Endometrial microvascular endothelial cells (primary cell): ENCODE results near the gene ZDHHC19. TPM values are rescaled to one million over a fixed set of nuclear protein-coding genes. Genes with fewer than 3 reads are reported as not detected.

Experiments used
- in situ Hi-C: cut with HindIII; loops from 2 replicates; pipeline ENCODE4 v1.10.0; 2017; ENCODE audit warnings: low sequenced_read_pairs, low pct_unique_long_range_greater_than_20kb; ENCODE audit errors: inconsistent ontology term
- total RNA-seq: library from RNA; depleted of rRNA; stranded (reverse); fragments of >200 nt; gene quantifications from one replicate; pipeline ENCODE4 v1.2.3, GENCODE V29; 2015; ENCODE audit errors: inconsistent ontology term

Gene ZDHHC19
- total RNA-seq, 1 donor from 2014 or later = not detected

GRCh38 chr3:196163666-196164493 is 47.3 kb downstream of the ZDHHC19 start:
- in situ Hi-C loops = no loop called here

- in situ Hi-C loops = no loop called here
Measured at GRCh38 chr3:196163212-196163611, 48.0 kb downstream of the ZDHHC19 start.

- in situ Hi-C loops = no loop called here
Measured at GRCh38 chr3:196162679-196163078, 48.5 kb downstream of the ZDHHC19 start.

- in situ Hi-C loops = no loop called here
Measured at GRCh38 chr3:196159952-196160804, 51.0 kb downstream of the ZDHHC19 start.

GRCh38 chr3:196159526-196159925 is 51.7 kb downstream of the ZDHHC19 start:
- in situ Hi-C loops = no loop called here

- in situ Hi-C loops = no loop called here
Measured at GRCh38 chr3:196156160-196156559, 55.0 kb downstream of the ZDHHC19 start.

- in situ Hi-C loops = no loop called here
Measured at GRCh38 chr3:196150481-196150880, 60.7 kb downstream of the ZDHHC19 start.

GRCh38 chr3:196149831-196150301 is 61.3 kb downstream of the ZDHHC19 start:
- in situ Hi-C loops = no loop called here

GRCh38 chr3:196149375-196149774 is 61.8 kb downstream of the ZDHHC19 start:
- in situ Hi-C loops = no loop called here

Other genes with a start within 250 kb of the ZDHHC19 start
- gene TFRC, start 129.3 kb downstream of the ZDHHC19 start, total RNA-seq = 83.1 TPM
- not detected for gene SLC51A, start 5.1 kb upstream of the ZDHHC19 start, total RNA-seq
- 89.9 TPM for gene PCYT1A, start 76.3 kb upstream of the ZDHHC19 start, total RNA-seq
- gene DYNLT2B, start 106.8 kb upstream of the ZDHHC19 start, total RNA-seq = 5.0 TPM
- gene TM4SF19, start 127.0 kb upstream of the ZDHHC19 start, total RNA-seq = not detected
- 12.6 TPM for gene UBXN7, start 221.0 kb upstream of the ZDHHC19 start, total RNA-seq